Measurements from ENCODE around the gene DNAJB1. TPM values are rescaled to one million over a fixed set of nuclear protein-coding genes. Genes with fewer than 3 reads are reported as not detected.

The DNAJB1 gene
- total and polyA plus RNA-seq, 2 experiments from 2014 or later = 101 to 124 TPM

- no peaks in the 10 kb centered on the region for H3K79me2 ChIP-seq (ENCODE audit: insufficient read depth)
- no peak for DNase-seq
- no peaks in the 10 kb centered on the region for H3K27me3 ChIP-seq (replicated peaks; ENCODE audit: insufficient read depth)
- no peak overlapping the region for H3K27ac ChIP-seq
- H3K9ac ChIP-seq = no peak overlapping the region
- H2AFZ ChIP-seq = no peak overlapping the region
- no peak overlapping the region for H3K4me3 ChIP-seq
- H3K9me3 ChIP-seq (ENCODE audit: low read depth) = no peaks in the 10 kb centered on the region
- H3K36me3 ChIP-seq (ENCODE audit: low read depth) = no peaks in the 10 kb centered on the region
- no peaks in the 10 kb centered on the region for H3K9me2 ChIP-seq (ENCODE audit: insufficient read depth)
- no peaks in the 10 kb centered on the region; the same call in 1 of the 2 replicates for H3K4me1 ChIP-seq (ENCODE audit: insufficient read depth)
- H4K20me1 ChIP-seq (ENCODE audit: insufficient read depth) = no peaks in the 10 kb centered on the region
- TF ChIP-seq EZH2phosphoT487 (IDR thresholded peaks at IDR 0.05; ENCODE audit: insufficient read depth, low read depth) (no peak), EZH2 (IDR thresholded peaks at IDR 0.05; ENCODE audit: insufficient read depth, poor library complexity, severe bottlenecking) (no peak)
- in situ Hi-C loops (cut with MboI) = no loop called here
- no peaks in the 10 kb centered on the region for H3F3A ChIP-seq (ENCODE audit: insufficient read depth)
- WGBS, 2 experiments (ENCODE audit: low coverage in 1 of 2, low lambda C conversion rate in 2 of 2, missing lambda C conversion rate in 2 of 2) = 79 to 80% methylated on average over 24 to 28 of the region's 28 CpGs
- no peak overlapping the region for H3K4me2 ChIP-seq (ENCODE audit: unreplicated experiment)
Observed at GRCh38 chr19:14559916-14560775, 41.9 kb upstream of the DNAJB1 start.

DNA sequence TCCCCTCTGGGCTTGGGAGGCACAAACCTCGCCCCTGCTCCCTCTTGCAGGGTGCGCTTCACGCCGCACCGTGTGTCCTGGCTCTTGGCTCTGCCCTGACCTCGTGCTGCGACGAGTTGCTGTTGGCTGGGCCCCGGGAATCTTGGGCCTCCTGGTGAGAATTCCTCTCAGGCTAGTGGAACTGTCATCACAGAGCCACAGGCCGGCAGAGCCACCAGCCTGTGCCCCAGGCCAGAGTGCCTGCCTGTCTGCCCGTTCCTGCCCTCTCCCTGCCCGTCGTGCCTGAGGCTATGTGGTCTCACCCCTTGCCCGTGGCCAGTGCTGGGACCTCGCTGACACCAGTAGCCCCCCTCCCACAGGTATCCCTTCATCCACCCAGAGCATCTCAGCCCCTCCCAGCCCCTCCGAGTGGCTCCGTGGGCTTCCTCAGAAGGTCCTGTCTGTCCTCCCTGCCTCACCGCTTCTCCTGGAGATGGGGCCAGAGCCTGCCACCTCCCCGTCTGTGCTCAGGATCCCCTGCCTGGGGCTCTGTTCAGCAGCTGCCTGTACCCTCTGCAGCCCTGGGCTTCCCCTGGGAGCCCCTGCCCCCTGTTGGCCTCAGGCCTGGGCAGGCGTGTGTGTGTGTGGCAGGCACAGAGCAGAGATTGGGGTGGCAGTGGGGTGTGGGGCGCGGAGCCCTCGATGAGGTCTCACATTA lies 40.3 kb upstream of the DNAJB1 start:
- WGBS, 2 experiments (ENCODE audit: low coverage in 1 of 2, low lambda C conversion rate in 2 of 2, missing lambda C conversion rate in 2 of 2) = 83 to 86% methylated on average over 23 of the region's 23 CpGs
- Histone ChIP-seq H3F3A (ENCODE audit: insufficient read depth) (no peaks in the 10 kb centered on the region), H3K36me3 (ENCODE audit: low read depth) (no peaks in the 10 kb centered on the region), H3K9me3 (ENCODE audit: low read depth) (no peaks in the 10 kb centered on the region), H3K79me2 (ENCODE audit: insufficient read depth) (no peaks in the 10 kb centered on the region), H3K9me2 (ENCODE audit: insufficient read depth) (no peaks in the 10 kb centered on the region), H3K4me3 (no peak overlapping the region), H3K27me3 (replicated peaks; ENCODE audit: insufficient read depth) (no peaks in the 10 kb centered on the region), H4K20me1 (ENCODE audit: insufficient read depth) (no peaks in the 10 kb centered on the region), H3K4me1 (ENCODE audit: insufficient read depth) (no peaks in the 10 kb centered on the region; the same call in 1 of the 2 replicates), H2AFZ (no peak overlapping the region), H3K9ac (no peak overlapping the region), H3K4me2 (ENCODE audit: unreplicated experiment) (no peak overlapping the region), H3K27ac (no peak overlapping the region)
- no peak for DNase-seq
- in situ Hi-C loops (cut with MboI) = no loop called here
- TF ChIP-seq EZH2phosphoT487 (IDR thresholded peaks at IDR 0.05; ENCODE audit: insufficient read depth, low read depth) (no peak), EZH2 (IDR thresholded peaks at IDR 0.05; ENCODE audit: insufficient read depth, poor library complexity, severe bottlenecking) (no peak)

- Histone ChIP-seq H2AFZ (peak overlapping the region; percentile 70), H3F3A (ENCODE audit: insufficient read depth) (no peaks in the 10 kb centered on the region), H3K9me2 (ENCODE audit: insufficient read depth) (no peaks in the 10 kb centered on the region), H3K27me3 (replicated peaks; ENCODE audit: insufficient read depth) (no peaks in the 10 kb centered on the region), H4K20me1 (ENCODE audit: insufficient read depth) (no peaks in the 10 kb centered on the region), H3K4me2 (ENCODE audit: unreplicated experiment) (peak overlapping the region; percentile 74), H3K79me2 (ENCODE audit: insufficient read depth) (no peaks in the 10 kb centered on the region), H3K4me3 (peak overlapping the region; percentile 39; the same call in 1 of the 2 replicates), H3K36me3 (ENCODE audit: low read depth) (no peaks in the 10 kb centered on the region), H3K9ac (0 out of 2 replicates have a peak overlapping the region, but pooled peaks have one; percentile 22), H3K27ac (no peak overlapping the region; the same call in 1 of the 2 replicates), H3K9me3 (ENCODE audit: low read depth) (no peaks in the 10 kb centered on the region), H3K4me1 (ENCODE audit: insufficient read depth) (no peaks in the 10 kb centered on the region; the same call in 1 of the 2 replicates)
- TF ChIP-seq EZH2 (IDR thresholded peaks at IDR 0.05; ENCODE audit: insufficient read depth, poor library complexity, severe bottlenecking) = no peak
- no peak for TF ChIP-seq EZH2phosphoT487 (IDR thresholded peaks at IDR 0.05; ENCODE audit: insufficient read depth, low read depth)
- peak; percentile 93 for DNase-seq
- 9 to 10% methylated on average over 18 of the region's 18 CpGs for WGBS, 2 experiments (ENCODE audit: low coverage in 1 of 2, low lambda C conversion rate in 2 of 2, missing lambda C conversion rate in 2 of 2)
- in situ Hi-C loops (cut with MboI) = no loop called here
Observed at GRCh38 chr19:14556662-14557188, 38.5 kb upstream of the DNAJB1 start.

DNA sequence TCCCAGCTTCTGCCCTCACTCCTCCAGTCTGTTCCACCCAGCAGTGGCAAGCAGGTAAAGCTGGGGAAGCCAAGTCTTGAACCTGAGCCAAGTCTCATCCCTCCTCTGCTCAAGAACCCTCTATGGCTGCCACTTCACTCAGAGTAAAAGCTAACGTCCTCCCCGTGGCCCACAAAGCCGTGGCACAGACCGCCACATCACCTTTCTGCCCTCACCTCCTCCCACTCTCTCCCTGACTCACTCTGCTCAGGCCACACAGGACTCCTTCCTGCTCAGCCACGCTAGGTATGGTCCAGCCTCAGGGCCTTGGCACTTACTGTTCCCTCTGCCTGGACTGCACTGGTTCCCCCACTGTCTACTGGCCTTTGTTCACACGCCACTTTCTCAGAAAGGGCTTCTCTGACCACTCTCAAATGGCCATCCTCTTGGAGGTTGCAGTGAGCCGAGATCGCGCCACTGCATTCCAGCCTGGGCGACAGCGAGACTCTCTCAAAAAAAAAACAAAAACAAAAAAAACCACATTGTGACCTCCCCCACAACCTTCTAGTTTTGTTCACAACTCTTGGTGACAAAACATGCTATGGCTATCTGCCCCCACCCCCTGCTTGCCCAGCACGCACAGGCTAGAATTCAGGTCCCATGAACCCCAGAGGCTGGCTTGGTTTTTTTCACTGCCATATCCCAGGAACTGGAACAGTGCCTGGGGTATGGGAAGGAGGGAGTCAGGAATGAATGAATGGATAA lies 37.9 kb upstream of the DNAJB1 start:
- in situ Hi-C loops (cut with MboI) = no loop called here
- peak overlapping the region; percentile 39; the same call in 1 of the 2 replicates for H3K4me3 ChIP-seq
- H3F3A ChIP-seq (ENCODE audit: insufficient read depth) = no peaks in the 10 kb centered on the region
- H3K9ac ChIP-seq = no peak overlapping the region
- TF ChIP-seq EZH2phosphoT487 (IDR thresholded peaks at IDR 0.05; ENCODE audit: insufficient read depth, low read depth) = no peak
- TF ChIP-seq EZH2 (IDR thresholded peaks at IDR 0.05; ENCODE audit: insufficient read depth, poor library complexity, severe bottlenecking) = no peak
- H3K9me3 ChIP-seq (ENCODE audit: low read depth) = no peaks in the 10 kb centered on the region
- H3K4me1 ChIP-seq (ENCODE audit: insufficient read depth) = peaks cover 6% of the 10 kb centered on the region; the same call in 1 of the 2 replicates
- no peaks in the 10 kb centered on the region for H3K27me3 ChIP-seq (replicated peaks; ENCODE audit: insufficient read depth)
- DNase-seq = peak; percentile 20
- H3K36me3 ChIP-seq (ENCODE audit: low read depth) = no peaks in the 10 kb centered on the region
- WGBS, 2 experiments (ENCODE audit: low coverage in 1 of 2, low lambda C conversion rate in 2 of 2, missing lambda C conversion rate in 2 of 2) = 73 to 81% methylated on average over 12 of the region's 12 CpGs
- H3K79me2 ChIP-seq (ENCODE audit: insufficient read depth) = no peaks in the 10 kb centered on the region
- H2AFZ ChIP-seq = peak overlapping the region; percentile 70
- no peaks in the 10 kb centered on the region for H4K20me1 ChIP-seq (ENCODE audit: insufficient read depth)
- peak overlapping the region; percentile 74 for H3K4me2 ChIP-seq (ENCODE audit: unreplicated experiment)
- H3K27ac ChIP-seq = no peak overlapping the region
- no peaks in the 10 kb centered on the region for H3K9me2 ChIP-seq (ENCODE audit: insufficient read depth)

Measured in GM23248 (cell line).